Vagina (tissue), 2 donors: ENCODE results near the gene MORN3.

Experiments used
- CTCF ChIP-seq, 3 experiments: fragments of 450-650 bp in 2 of 3; fragments of 200-600 bp in 1 of 3; sonication (generic) in 1 of 3; IDR thresholded peaks; one replicate each; pipeline ENCODE4 v1.5.1; 2017 to 2019; ENCODE audit warnings: antibody characterized with exemption in 3 of 3, mild to moderate bottlenecking in 2 of 3, moderate library complexity in 2 of 3
- POLR2A ChIP-seq, 2 donors: fragments of 450-650 bp; IDR thresholded peaks; one replicate each; pipeline ENCODE4 v1.6.1; 2017; ENCODE audit warnings: antibody characterized with exemption in 2 of 2, mild to moderate bottlenecking in 2 of 2, moderate library complexity in 2 of 2
- POLR2AphosphoS5 ChIP-seq, 2 donors: sonication (generic); formaldehyde crosslinking; IDR thresholded peaks; one replicate each; pipeline ENCODE4 v1.9.0; 2017; ENCODE audit warnings: antibody characterized with exemption in 2 of 2, mild to moderate bottlenecking in 2 of 2, low read depth in 1 of 2; ENCODE audit not compliant: insufficient read depth in 1 of 2

- TF ChIP-seq CTCF (IDR thresholded peaks at IDR 0.05), result no peak
- no peak for TF ChIP-seq POLR2A (IDR thresholded peaks at IDR 0.05)
- TF ChIP-seq POLR2AphosphoS5 (IDR thresholded peaks at IDR 0.05; ENCODE audit: insufficient read depth in 1 of 2, low read depth in 1 of 2), result no peak
Observed at GRCh38 chr12:121649322-121649721, 20.1 kb downstream of the MORN3 start.
